Ovary (tissue), 9 donors: ENCODE data around the gene IFRD2. TPM values are rescaled to one million over a fixed set of nuclear protein-coding genes. Genes with fewer than 3 reads are reported as not detected.

ENCODE experiments used
- DNase-seq, 5 donors: peaks; one replicate each; pipeline ENCODE4 v3.0.0-alpha.2; 2019 to 2020
- H3K27ac ChIP-seq, 2 donors: fragments of 200-600 bp; one replicate each; pipeline versions ENCODE4 v1.5.1 to v1.8.0; 2019 to 2022
- H3K27me3 ChIP-seq: fragments of 200-600 bp; one replicate; pipeline ENCODE4 v1.8.0; 2022
- H3K36me3 ChIP-seq: fragments of 200-600 bp; sonication (generic); one replicate; pipeline ENCODE4 v1.5.1; 2019
- H3K4me1 ChIP-seq: one replicate; pipeline ENCODE4 v1.8.1; 2013; ENCODE audit warnings: mild to moderate bottlenecking, moderate library complexity; ENCODE audit not compliant: insufficient read depth
- H3K4me3 ChIP-seq: fragments of 200-600 bp; sonication (generic); one replicate; pipeline ENCODE4 v1.5.1; 2017
- H3K9me3 ChIP-seq, 2 donors: fragments of 200-600 bp in 1 of 2; sonication (generic) in 1 of 2; one replicate each; pipeline versions ENCODE4 v1.5.1 to v1.8.1; 2013 to 2019; ENCODE audit warnings: mild to moderate bottlenecking in 1 of 2, moderate library complexity in 1 of 2
- EP300 ChIP-seq: sonication (generic); formaldehyde crosslinking; IDR thresholded peaks from one replicate; pipeline ENCODE4 v1.6.1; 2017; ENCODE audit warnings: antibody characterized with exemption
- POLR2A ChIP-seq: fragments of 450-650 bp; IDR thresholded peaks from one replicate; pipeline ENCODE4 v1.6.1; 2017; ENCODE audit warnings: antibody characterized with exemption, mild to moderate bottlenecking, moderate library complexity
- WGBS, 3 donors: extraction: QIAGEN DNeasy Blood & Tissue Kit in 1 of 3; methylation state at CpG; one replicate each; pipeline versions ENCODE4 v1.1.5 to v1.1.7; 2013 to 2017; 5-methylcytosine and 5-hydroxymethylcytosine counted together
- intact Hi-C, 4 donors: fragments of 100-400 bp; cut with DNase I; formaldehyde crosslinking; loops; one replicate each; pipeline versions ENCODE4 v1.11.0 to v1.15.1; 2022 to 2023
- polyA plus RNA-seq, 2 donors: library from polyadenylated mRNA; stranded (reverse); fragments of 200-250 nt in 1 of 2; fragments of 350-450 nt in 1 of 2; fragmentation: Illumina TruSeq in 1 of 2; extraction: RNeasy Lipid Tissue Mini Kit (QIAGEN cat#74804) in 1 of 2; gene quantifications; one replicate each; pipeline ENCODE4 v1.2.3, GENCODE V29; 2013 to 2014
- total RNA-seq, 7 donors: library from RNA; depleted of rRNA in 2 of 7; stranded (reverse); fragments of >200 nt in 2 of 7; fragmentation: NEBNext Ultra II Directional in 3 of 7; extraction: Animal tissue kit (Norgen Biotek cat#: 25700) in 3 of 7; gene quantifications; one replicate each; pipeline versions ENCODE4 v1.1.0 to v1.2.4, GENCODE V29; 2016 to 2023
- TF ChIP-seq, protein P1 (sequence below), 3 donors: fragments of 450-650 bp in 2 of 3; fragments of 200-600 bp in 1 of 3; IDR thresholded peaks; one replicate each; pipeline versions ENCODE4 v1.5.1 to v1.8.0; 2016 to 2022; ENCODE audit warnings: antibody characterized with exemption in 3 of 3, mild to moderate bottlenecking in 1 of 3
- donor health status: DM: no; HTN: no; CAD: no; lungs with moderate emphysema.
- donor health status: DM: no; HTN: no; CAD: no.
- donor health status: Bipolar disorder and iron deficiency.
- donor health status: DM: yes; HTN: yes; CAD: no.
- donor health status: DM: no; HTN: no; CAD: no.
- donor health status: DM: yes; HTN: yes; CAD: no.

IFRD2 gene
- total and polyA plus RNA-seq, 9 donors, result 14.5 to 76.9 (median 50.3) TPM

DNA sequence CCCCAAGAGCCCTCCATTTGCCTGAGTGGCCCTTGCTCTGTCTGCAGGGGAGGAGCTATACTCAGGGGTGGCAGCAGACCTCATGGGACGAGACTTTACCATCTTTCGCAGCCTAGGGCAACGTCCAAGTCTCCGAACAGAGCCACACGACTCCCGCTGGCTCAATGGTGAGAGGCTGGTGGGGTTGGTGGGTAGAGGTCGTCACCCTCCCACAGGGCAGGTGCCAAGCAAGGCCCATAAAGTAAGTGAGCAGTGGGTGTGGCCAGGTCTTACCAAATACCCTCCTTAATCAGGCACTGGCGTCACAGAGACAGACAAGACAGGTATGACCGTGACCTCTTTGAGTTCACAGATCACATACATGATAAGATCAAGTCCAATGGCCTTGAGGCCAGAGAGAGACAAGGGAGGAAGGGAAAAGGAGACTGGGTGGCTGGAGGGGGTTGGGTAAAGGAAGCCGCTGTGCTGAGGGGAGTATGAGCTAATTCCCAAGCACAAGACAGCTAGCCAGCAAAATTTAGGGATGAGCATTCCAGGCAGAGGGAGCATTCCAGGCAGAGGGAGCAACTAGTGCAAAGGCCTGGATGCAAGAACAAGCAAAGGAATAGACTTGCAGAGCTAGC, 20.8 kb downstream of the IFRD2 start:
- no peak for TF ChIP-seq EP300
- TF ChIP-seq POLR2A, result no peak
- TF ChIP-seq, protein P1, sequence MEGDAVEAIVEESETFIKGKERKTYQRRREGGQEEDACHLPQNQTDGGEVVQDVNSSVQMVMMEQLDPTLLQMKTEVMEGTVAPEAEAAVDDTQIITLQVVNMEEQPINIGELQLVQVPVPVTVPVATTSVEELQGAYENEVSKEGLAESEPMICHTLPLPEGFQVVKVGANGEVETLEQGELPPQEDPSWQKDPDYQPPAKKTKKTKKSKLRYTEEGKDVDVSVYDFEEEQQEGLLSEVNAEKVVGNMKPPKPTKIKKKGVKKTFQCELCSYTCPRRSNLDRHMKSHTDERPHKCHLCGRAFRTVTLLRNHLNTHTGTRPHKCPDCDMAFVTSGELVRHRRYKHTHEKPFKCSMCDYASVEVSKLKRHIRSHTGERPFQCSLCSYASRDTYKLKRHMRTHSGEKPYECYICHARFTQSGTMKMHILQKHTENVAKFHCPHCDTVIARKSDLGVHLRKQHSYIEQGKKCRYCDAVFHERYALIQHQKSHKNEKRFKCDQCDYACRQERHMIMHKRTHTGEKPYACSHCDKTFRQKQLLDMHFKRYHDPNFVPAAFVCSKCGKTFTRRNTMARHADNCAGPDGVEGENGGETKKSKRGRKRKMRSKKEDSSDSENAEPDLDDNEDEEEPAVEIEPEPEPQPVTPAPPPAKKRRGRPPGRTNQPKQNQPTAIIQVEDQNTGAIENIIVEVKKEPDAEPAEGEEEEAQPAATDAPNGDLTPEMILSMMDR (IDR thresholded peaks at IDR 0.05), result no peak
- no peaks in the 10 kb centered on the region for H3K27me3 ChIP-seq
- H3K4me3 ChIP-seq, result no peak overlapping the region
- H3K27ac ChIP-seq, result no peak overlapping the region
- intact Hi-C loops, result loop anchor here (2.0 to 10.0 kb wide), 5 partner anchors 44 to 157 kb away; partner anchors contain the start of gene GNAT1 (in 4 of the 4)
- H3K36me3 ChIP-seq, result no peaks in the 10 kb centered on the region
- H3K9me3 ChIP-seq, result no peaks in the 10 kb centered on the region
- DNase-seq, result no peak
- 76 to 78% (median 77%) methylated on average over 10 of the region's 10 CpGs for WGBS, 3 donors
- H3K4me1 ChIP-seq, result peaks cover 29% of the 10 kb centered on the region

DNA sequence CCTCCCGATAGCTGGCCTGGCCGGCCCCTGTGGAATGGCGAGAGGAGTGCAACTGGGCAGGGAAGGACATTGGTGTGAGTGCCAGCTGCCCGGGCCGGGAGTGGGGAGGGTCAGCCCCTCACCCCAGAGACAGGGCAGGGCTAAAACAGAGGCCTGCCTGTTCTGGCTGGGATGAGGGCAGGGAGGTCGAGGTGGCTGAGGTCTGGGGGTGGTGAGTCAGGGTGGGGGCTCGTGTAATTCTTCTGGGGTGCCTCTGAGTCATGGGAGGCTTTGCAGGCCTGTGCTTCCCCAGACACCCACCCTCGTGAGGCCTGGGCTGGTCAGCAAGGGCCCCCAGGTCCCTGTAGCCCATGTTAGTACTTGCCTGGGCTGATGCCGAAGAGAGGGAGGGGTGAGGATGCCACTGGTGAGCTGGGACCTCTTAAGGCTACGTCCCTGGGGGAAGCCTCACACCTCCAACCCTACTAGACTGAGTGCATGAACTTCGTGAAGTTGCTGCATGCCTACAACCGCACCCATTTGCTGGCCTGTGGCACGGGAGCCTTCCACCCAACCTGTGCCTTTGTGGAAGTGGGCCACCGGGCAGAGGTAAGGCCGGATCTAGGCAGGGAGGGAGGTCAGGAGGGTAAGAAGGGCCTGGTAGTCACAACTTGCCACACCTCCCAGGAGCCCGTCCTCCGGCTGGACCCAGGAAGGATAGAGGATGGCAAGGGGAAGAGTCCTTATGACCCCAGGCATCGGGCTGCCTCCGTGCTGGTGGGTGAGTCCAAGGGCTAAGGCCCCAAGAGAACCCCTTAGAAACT, 21.6 kb downstream of the IFRD2 start:
- intact Hi-C loops, result loop anchor here (2.0 to 10.0 kb wide), 5 partner anchors 43 to 156 kb away; partner anchors contain the start of gene GNAT1 (in 4 of the 4)
- H3K4me1 ChIP-seq, result peaks cover 36% of the 10 kb centered on the region
- peak in 2 of 5 donors; percentile 30 to 44 for DNase-seq
- 72 to 77% (median 74%) methylated on average over 19 of the region's 19 CpGs for WGBS, 3 donors
- H3K27me3 ChIP-seq, result no peaks in the 10 kb centered on the region
- H3K27ac ChIP-seq, result peak overlapping the region in 1 of 2 donors; percentile 99
- no peaks in the 10 kb centered on the region for H3K36me3 ChIP-seq
- TF ChIP-seq EP300 (no peak), POLR2A (no peak)
- TF ChIP-seq, protein P1 (IDR thresholded peaks at IDR 0.05), result no peak
- H3K4me3 ChIP-seq, result peak overlapping the region; percentile 14
- no peaks in the 10 kb centered on the region for H3K9me3 ChIP-seq

DNA sequence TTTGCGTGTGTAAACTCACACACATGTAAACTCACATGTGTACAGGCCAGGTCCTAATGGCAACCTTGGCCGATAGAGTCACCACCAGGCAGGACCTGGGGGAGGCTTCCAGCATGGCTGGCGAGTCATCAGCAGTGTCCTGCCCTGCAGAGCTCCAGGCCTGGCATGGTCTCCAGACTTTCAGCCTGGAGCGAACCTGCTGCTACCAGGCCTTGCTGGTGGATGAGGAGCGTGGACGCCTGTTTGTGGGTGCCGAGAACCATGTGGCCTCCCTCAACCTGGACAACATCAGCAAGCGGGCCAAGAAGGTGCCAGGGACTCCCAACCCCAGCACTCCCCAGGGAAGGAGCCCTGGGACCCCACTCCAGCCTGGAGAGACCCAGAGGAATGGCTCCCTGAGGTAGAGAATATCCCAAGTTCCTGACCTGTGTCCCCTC, 22.2 kb downstream of the IFRD2 start:
- Histone ChIP-seq H3K27me3 (no peaks in the 10 kb centered on the region), H3K36me3 (no peaks in the 10 kb centered on the region), H3K4me3 (peak overlapping the region; percentile 24), H3K27ac (peak overlapping the region; percentile 83 to 99), H3K4me1 (peaks cover 42% of the 10 kb centered on the region), H3K9me3 (no peaks in the 10 kb centered on the region)
- TF ChIP-seq POLR2A, result no peak
- TF ChIP-seq, protein P1 (IDR thresholded peaks at IDR 0.05), result no peak
- TF ChIP-seq EP300, result no peak
- WGBS, 3 donors, result 76 to 86% (median 79%) methylated on average over 8 of the region's 8 CpGs
- intact Hi-C loops, result loop anchor here (2.0 to 10.0 kb wide), 6 partner anchors 43 to 155 kb away; partner anchors contain the start of genes GNAT1 (in 4 of the 4), HYAL2 (in 1 of the 4) and TUSC2 (in 1 of the 4)
- DNase-seq, result peak in 3 of 5 donors; percentile 41 to 48 (median 41)

DNA sequence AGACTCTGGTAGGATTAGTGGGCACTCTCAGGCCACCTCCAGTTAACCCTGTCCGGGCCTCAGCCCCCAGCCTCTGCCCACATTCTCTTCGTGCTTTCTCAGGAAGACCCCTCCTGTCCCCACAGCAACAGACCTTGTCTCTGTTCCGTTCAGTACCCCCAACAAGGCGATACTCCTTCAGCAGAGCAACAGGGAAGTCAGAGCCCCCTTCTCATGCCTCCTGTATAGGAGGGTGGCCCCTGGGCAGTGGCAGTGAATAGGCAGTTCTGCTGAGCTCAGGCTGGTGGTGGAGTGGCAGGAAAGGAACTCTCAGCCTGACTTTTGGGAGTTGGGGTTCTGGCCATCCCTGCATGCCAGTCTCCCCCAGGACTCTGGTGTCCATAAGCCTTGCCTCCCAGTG, 22.8 kb downstream of the IFRD2 start:
- H3K27me3 ChIP-seq, result no peaks in the 10 kb centered on the region
- intact Hi-C loops, result loop anchor here in 1 of 4 donors (10.0 kb wide), 1 partner anchor 55 kb away; the partner anchor contains the start of genes HYAL2 and TUSC2
- peak in 1 of 5 donors; percentile 29 for DNase-seq
- H3K4me1 ChIP-seq, result peaks cover 44% of the 10 kb centered on the region
- H3K27ac ChIP-seq, result peak overlapping the region; percentile 83 to 99
- 47 to 49% (median 48%) methylated on average over 4 of the region's 4 CpGs for WGBS, 3 donors
- H3K9me3 ChIP-seq, result no peaks in the 10 kb centered on the region
- peak overlapping the region; percentile 24 for H3K4me3 ChIP-seq
- H3K36me3 ChIP-seq, result no peaks in the 10 kb centered on the region
- TF ChIP-seq POLR2A (no peak), EP300 (no peak)
- TF ChIP-seq, protein P1 (IDR thresholded peaks at IDR 0.05), result no peak
